Stimulated activated CD8-positive, alpha-beta memory T cell treated with anti-CD3 and anti-CD28 coated beads, Interleukin-7, amount 100 ng/mL, for 48 hours (primary cell): ENCODE data around the gene AHSP.
"Not testable (repeated sequence)": the region's sequence is repeated elsewhere in the genome, so short reads cannot be mapped to it uniquely, and the experiment has no call there.

ENCODE experiments used
- DNase-seq, 2 donors: peaks; one replicate each; pipeline ENCODE4 v3.0.0-alpha.2; 2020; ENCODE audit warnings: low read depth in 1 of 2; ENCODE audit errors: extremely low read depth in 1 of 2

AHSP gene

DNA sequence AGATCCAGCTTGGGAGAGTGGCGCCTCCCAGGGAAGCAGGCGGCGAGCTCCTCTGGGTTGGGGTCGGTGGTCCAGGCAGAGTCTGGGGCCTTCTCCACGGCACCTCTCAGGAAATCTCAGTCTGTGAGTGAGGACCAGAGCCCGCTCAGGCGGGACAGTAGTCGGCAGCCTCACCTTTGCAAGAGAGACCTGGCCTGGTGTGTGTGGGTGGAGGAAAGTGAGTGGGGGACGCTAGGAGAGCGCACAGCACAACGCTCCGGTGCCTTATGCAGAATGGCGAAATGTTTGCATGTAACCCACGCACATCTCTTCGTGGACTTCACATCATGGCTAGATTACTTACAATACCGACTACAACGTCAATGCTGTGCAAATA, 2.2 kb downstream of the AHSP start:
- DNase-seq, result no peak

DNA sequence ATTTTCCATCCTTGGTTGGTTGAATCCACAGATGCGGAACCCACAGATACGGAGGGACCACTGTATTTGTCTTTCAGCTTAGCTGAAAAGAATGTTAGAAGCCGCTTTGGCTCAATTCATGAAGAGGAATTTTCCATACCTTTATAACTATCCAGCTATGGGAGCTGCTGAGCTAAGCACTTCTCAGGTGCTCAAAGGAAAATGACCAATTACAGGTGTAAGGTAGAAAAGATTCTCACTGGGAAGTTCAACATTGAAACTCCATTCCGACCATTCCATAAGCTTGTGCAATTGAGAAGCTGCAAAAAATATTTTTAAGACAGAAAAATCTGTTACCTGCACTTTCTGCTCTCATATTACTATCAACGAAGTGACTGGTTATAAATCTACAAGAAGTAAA, 2.7 kb downstream of the AHSP start:
- DNase-seq, result no peak

DNA sequence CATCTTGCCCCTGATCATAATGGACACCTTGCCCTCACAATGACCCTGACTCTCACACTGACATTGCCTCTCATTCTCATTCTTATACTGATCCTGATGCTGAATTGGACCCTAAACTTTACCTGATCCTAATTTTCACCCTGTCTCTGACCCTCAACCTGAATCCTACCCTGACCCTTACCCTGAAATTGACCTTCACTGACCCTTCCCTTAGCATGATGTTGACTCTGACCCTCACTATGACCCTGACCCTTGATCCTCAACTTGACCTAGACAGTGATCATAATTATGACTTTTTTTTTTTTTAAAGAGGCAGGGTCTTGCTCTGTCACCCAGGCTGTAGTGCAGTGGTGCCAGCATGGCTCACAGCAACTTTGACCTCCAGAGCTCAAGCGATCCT, 3.4 kb downstream of the AHSP start:
- DNase-seq, result no peak

DNA sequence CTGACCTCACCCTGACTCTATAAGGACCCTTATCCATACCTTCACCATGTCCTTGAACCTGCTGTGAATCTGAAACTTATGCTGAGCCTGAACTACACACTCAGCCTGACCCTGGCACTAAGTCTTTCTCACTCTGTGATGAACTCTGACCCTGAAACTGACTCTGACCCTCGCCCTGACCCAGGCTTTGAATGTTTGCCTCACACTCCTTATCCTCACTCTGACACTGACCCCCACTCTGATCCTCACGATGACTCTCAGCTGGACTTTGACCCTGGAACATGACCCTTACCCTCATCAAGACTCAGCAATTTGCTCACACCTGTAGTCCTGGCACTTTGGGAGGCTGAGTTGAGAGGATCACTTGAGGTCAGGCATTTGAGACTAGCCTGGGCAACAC, 4.4 kb downstream of the AHSP start:
- no peak for DNase-seq

DNA sequence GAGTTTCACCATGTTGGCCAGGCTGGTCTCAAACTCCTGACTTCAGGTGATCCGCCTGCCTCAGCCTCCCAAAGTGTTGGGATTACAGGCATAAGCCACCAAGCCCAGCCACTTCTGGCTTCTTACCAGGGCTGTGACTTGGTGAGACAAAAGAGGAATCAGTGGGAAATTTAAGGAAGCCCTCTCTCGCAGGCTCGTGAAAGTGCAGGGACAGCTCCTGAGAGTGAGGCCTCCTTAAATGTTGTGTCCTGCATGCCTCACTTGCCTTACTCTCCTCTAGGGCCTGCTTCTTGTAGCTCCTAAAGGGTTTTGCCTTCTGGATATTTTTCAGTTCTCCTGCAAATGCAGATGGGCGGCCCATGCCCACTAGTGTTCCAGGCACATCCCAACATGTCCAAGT, 5.2 kb downstream of the AHSP start:
- no peak for DNase-seq

DNA sequence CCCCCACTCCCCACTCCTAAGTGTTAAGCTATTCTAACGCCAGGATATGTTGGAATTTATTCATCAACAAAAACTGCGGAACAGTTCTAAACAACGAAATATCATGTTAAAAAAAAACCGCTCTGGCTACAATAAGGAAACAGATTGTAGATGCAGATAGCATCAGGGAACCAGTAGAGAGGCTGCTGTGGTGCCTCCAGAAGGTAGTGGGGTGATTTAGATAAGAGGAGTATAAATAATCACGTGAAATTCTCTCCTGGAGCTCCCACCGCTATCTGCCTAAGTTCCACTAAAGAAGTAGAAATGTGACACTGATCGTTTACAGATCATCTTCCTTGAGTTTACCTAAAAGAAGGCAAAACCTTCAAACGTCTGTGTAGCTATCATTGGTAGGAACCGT, 8.0 kb downstream of the AHSP start:
- no peak for DNase-seq

DNA sequence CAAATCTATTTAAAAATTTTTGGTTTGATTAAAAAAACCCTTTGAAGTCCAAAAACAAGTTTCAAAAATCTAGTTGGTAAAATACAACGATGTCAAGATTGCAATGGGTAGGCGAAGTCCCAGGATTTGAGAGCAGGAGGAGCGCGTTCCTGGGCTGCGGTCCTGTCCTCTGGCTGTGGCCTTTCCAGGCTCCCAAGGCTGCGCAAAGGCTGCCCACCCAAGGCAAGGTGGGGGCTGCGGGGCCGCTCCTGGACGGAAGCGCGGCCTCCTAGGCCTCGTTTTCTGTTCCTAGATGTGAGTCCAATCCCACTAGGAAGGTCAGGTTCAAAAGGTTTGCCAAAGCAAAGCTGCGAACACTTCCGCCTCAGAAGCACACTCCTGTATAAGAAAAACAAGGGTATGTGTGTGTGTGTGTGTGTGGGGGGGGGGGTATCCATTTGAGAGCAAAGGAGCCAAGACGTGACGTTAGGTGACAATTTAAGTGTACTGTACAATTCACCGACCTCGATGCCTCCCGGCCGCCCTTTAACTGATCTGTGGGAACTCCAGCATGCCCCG, 9.2 kb downstream of the AHSP start:
- no peak for DNase-seq

DNA sequence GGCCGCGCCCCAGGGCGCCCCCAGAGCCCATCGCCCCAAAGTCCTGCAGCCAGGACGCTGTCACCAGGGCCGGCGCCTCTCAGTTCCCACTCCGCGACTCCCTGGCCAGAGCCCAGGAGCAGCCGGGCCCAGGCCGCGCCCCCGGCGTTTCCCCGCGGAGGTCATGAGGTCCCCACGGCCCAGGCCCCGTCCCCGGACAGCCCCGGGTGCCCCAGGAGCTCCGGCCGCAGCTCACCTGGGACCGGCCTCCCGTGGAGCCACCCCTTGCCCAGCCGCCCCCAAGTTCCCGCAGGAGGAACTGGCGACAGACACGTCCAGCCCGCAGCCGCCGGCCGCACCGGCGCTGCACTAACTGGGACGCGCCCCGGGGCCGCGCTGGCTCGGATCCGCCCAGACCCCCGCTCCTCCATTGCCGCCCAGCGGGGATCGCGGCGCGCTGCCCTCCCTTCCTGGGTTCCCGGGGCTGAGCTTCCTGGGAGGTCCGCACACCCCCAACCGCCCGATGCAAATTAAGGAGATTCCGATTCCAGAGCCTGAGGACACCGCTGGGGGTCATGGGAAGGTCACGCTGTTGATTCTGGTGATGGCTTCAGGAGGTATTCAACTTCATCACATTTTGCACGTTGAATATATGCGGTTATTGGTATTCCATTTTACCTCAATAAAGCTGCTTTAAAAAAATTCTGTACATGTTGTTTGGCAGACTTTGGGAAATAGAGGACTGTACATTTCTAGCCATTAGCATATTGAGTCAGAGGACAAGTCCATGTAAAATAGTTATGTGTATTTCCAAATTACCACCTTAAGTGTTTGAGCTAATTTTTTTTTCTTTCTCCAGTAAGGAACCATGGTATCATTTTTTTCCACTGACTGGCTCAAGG, 9.9 kb downstream of the AHSP start:
- DNase-seq, result no peak

DNA sequence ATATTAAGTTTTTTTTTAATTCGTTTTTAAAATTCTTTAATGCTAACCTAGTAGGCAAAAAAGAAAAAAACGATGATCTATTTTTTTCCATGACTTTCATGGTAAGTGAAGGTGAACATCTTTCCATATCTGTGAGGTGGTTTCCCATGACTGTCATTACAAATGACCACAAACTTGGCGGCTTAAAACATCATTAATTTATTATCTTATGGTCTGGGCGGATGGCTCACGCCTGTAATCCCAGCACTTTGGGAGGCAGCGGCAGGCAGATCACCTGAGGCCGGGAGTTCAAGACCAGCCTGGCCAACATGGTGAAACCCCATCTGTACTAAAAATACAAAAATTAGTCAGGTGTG, 10.5 kb downstream of the AHSP start:
- not testable (repeated sequence) for DNase-seq

DNA sequence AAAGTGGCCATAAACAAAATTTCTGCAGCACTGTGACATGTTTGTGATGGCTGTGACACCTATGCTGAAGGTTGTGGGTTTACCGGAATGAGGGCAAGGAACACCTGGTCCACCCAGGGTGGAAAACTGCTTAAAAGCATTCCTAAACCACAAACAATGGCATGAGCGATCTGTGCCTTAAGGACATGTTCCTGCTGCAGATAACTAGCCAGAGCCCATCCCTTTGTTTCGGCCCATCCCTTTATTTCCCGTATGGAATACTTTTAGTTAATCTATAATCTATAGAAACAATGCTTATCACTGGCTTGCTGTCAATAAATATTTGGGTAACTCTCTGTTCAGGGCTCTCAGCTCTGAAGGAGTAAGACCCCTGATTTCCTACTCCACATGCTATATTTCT, 12.1 kb downstream of the AHSP start:
- not testable (repeated sequence) for DNase-seq

DNA sequence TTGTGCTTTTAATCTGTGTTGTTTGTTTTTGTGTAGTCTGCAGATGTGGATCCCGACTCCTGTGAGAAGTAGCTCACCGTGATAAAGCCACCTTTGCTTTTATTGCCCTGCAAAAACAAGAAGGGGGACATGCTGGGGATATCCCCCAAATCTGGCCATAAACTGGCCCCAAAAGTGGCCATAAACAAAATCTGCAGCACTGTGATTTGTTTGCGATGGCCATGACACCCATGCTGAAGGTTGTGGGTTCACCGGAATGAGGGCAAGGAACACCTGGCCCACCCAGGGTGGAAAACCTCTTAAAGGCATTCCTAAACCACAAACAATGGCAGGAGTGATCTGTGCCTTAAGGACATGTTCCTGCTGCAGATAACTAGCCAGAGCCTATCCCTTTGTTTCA, 15.1 kb downstream of the AHSP start:
- DNase-seq, result no peak

DNA sequence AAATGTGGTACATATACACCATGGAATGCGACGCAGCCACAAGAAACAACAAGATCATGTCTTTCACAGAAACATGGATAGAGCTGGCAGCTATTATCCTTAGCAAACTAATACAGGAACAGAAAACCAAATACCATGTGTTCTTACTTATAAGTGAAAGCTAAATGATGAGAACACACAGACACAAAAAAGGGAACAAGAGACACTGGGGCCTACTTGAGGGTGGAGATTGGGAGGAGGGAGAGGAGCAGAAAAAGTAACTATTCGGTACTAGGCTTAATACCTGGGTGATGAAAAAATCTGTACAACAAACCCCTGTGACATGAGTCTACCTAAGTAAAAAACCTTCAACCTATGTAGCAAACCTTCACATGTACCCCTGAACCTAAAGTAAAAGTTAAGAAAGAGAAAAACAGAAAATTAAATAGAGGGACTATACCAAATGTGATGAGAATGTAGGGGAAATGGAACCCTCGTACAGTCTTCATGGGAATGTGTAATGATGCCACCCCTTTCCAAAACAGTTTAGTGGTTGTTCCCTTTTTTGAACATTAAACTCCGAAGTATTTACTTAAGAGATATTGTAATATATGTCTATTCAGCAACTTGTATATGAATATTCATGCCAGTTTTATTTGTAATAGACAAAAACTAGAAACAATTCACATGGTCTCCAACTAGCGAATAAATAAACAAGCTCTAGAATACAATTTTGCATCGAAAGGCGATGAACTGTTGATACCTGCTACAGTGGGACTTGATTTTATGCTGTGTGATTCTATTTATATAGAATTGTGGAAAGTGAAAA, 33.9 kb downstream of the AHSP start:
- no peak for DNase-seq

DNA sequence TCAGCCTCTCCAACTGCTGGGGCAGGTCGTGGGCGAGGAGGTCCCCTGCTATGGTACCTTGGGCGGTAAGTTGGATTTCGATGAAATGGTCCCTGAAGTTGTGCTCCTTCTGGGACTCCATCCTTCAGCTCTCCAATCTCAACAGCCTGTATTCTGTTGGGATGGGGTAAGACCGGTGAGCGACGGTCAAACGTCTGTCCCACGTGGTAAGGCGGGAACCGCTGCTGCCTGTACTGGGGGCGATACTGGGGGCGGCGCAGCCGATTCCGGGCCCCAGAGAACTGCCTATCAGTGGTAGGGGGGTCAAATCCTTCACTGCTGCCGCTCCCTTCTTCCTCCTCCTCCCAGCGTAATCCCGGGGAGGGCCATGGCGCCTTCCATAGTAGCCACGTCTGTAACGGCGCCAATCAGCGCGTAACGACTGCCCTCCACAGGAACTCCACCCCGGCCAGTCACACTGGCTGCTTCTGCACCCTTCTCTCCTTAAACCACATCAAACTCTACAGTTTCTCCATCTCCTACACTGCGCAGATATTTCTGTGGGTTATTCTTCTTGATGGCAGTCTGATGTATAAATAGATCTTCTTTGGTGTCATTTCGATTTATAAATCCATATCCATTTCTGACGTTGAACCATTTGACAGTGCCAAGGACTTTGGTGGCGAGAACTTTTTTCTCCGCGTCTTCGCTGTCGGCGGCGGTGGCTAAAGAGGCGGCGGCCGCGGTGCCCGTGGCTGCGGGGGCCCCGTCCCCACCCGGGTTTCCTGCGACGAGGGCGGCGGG, 41.1 kb downstream of the AHSP start:
- no peak for DNase-seq

DNA sequence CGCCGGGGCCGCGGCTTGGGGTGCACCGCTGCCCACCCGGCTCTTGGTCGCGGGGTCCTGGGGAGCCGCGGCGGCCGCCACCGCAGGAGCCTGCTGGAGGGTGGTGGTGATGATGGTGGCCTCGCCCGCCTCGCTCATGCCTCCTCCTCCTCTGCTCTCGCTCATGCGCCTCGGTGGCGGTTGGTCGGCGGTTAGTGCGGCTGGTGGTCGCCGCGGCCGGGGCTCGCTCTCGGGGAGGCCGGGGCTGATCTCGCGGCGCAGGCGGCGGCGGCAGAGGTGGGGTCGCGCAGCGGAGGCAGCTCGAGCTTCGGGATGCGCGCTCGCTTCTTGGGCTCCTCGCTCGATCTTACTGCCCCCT, 41.6 kb downstream of the AHSP start:
- DNase-seq, result no peak

DNA sequence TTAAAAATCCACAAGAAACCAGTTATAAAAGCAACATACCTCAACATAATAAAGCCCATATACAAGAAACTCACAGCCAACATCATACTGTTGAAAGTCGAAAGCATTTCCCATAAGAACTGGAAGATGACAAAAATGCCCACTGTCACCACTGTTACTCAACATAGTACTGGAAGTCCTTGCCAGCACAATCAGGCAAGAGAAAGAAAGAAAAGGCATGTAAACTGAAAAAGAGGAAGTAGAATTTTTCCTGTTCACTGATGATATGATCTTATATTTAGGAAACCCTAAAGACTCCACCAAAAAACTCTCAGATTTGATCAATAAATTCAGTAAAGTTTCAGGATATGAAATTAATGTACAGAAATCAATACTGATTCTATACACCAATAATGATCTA, 45.1 kb downstream of the AHSP start:
- DNase-seq, result no peak

DNA sequence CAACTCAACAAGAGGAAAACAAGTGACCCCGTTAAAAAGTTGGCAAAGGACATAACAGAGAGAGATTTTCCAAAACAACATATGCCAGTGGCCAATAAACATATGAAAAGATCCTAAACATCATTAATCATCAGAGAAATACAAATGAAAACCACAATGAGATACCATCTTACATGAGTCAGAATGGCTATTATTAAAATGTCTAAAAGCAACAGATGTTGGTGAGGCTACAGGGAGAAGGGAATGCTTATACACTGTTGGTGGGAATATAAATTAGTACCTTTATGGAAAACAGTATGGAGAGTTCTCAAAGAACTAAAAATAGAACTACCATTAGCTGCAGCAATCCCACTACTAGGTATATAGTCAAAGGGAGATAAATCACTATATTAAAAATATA, 46.5 kb downstream of the AHSP start:
- DNase-seq, result not testable (repeated sequence)

DNA sequence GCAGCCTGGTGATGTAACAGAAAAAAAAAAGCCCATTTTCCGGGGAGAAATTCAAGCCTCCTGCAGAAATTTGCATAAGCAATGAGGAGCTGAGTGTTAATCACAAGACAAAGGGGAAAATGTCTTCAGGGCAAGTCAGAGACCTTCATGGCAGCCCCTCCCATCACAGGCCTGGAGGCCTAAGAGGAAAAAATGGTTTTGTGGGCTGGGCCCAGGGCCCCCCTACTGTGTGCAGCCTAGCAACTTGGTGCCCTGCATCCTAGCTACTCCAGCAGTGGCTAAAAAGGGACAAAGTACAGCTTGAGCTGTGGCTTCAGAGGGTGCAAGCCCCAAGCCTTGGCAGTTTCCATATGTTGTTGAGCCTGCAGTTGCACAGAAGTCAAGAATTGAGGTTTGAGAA, 49.7 kb downstream of the AHSP start:
- DNase-seq, result no peak
